Activated B cell treated with CpG ODN at 0.5 μM for 24 hours (primary cell): ENCODE measurements around the gene NAA16. TPM values are rescaled to one million over a fixed set of nuclear protein-coding genes. Genes with fewer than 3 reads are reported as not detected.

ENCODE experiments used
- ATAC-seq: fragments of 200-7000 bp; cut with Tn5 transposase; one replicate; pipeline ENCODE4 v1.10.0; 2021; ENCODE audit warnings: low read depth, mild to moderate bottlenecking, moderate library complexity
- CTCF ChIA-PET: fragments of 350-600 bp; sonication (Branson Sonifier 250); formaldehyde crosslinking; loops from one replicate; lab custom pipeline; 2021; ENCODE audit warnings: antibody characterized with exemption; lab: Charles Lee
- POLR2A ChIA-PET: fragments of 350-600 bp; sonication (Branson Sonifier 250); formaldehyde crosslinking; loops from one replicate; lab custom pipeline; 2021; ENCODE audit warnings: antibody characterized with exemption; lab: Charles Lee
- DNase-seq: peaks from one replicate; pipeline ENCODE4 v3.0.0; 2022
- H3K27ac Mint-ChIP-seq: one replicate; pipeline ENCODE4 v1.8.0; 2020; ENCODE audit warnings: mixed read lengths
- H3K27me3 Mint-ChIP-seq: one replicate; pipeline ENCODE4 v1.8.0; 2021; ENCODE audit warnings: mixed read lengths
- H3K36me3 Mint-ChIP-seq: one replicate; pipeline ENCODE4 v1.8.0; 2021; ENCODE audit warnings: low read depth, mixed read lengths
- H3K4me1 Mint-ChIP-seq: one replicate; pipeline ENCODE4 v1.8.0; 2021; ENCODE audit warnings: mixed read lengths
- H3K4me3 Mint-ChIP-seq: one replicate; pipeline ENCODE4 v1.8.0; 2020; ENCODE audit warnings: mild to moderate bottlenecking, mixed read lengths
- H3K9me3 Mint-ChIP-seq: one replicate; pipeline ENCODE4 v1.8.0; 2020; ENCODE audit warnings: mixed read lengths
- intact Hi-C: fragments of 100-400 bp; cut with micrococcal nuclease; formaldehyde crosslinking; loops from one replicate; pipeline ENCODE4 v1.15.1; 2024
- total RNA-seq: library from RNA; stranded (reverse); gene quantifications from 2 replicates; pipeline ENCODE4 v1.2.3, GENCODE V29; 2022
- TF ChIP-seq, protein P1 (sequence below): fragments of 200-600 bp; IDR thresholded peaks from one replicate; pipeline ENCODE4 v1.8.0; 2022; ENCODE audit warnings: antibody characterized with exemption, mild to moderate bottlenecking

NAA16 gene
- total RNA-seq, 1 donor from 2014 or later = 21.4 TPM

DNA sequence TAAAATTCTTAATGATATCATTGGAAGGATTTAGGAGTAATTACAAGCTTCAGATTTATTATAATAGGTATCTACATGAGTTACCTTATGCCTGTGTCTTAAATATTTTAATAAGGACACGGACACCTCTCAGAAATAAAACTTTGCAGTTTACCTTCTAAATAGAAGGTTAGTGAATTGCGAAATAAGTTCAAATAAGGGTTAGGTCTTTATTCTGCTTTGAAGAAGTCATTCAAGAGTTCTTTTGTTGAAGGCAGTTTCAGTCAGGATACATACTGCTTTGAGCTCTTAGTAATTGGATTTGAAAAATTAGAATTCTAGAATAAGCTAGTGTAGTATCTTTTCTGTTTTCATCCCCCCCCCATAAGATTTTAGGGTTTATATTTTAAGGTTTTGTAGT, 53.0 kb downstream of the NAA16 start:
- Mint-ChIP-seq H3K4me3 (no peak overlapping the region), H3K27me3 (no peaks in the 10 kb centered on the region), H3K9me3 (no peaks in the 10 kb centered on the region), H3K4me1 (no peaks in the 10 kb centered on the region), H3K36me3 (peaks cover 82% of the 10 kb centered on the region), H3K27ac (no peak overlapping the region)
- intact Hi-C loops = no loop called here
- ATAC-seq = no peak
- CTCF ChIA-PET = no interaction called here
- DNase-seq = no peak
- POLR2A ChIA-PET = no interaction called here
- TF ChIP-seq, protein P1, sequence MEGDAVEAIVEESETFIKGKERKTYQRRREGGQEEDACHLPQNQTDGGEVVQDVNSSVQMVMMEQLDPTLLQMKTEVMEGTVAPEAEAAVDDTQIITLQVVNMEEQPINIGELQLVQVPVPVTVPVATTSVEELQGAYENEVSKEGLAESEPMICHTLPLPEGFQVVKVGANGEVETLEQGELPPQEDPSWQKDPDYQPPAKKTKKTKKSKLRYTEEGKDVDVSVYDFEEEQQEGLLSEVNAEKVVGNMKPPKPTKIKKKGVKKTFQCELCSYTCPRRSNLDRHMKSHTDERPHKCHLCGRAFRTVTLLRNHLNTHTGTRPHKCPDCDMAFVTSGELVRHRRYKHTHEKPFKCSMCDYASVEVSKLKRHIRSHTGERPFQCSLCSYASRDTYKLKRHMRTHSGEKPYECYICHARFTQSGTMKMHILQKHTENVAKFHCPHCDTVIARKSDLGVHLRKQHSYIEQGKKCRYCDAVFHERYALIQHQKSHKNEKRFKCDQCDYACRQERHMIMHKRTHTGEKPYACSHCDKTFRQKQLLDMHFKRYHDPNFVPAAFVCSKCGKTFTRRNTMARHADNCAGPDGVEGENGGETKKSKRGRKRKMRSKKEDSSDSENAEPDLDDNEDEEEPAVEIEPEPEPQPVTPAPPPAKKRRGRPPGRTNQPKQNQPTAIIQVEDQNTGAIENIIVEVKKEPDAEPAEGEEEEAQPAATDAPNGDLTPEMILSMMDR = no peak

DNA sequence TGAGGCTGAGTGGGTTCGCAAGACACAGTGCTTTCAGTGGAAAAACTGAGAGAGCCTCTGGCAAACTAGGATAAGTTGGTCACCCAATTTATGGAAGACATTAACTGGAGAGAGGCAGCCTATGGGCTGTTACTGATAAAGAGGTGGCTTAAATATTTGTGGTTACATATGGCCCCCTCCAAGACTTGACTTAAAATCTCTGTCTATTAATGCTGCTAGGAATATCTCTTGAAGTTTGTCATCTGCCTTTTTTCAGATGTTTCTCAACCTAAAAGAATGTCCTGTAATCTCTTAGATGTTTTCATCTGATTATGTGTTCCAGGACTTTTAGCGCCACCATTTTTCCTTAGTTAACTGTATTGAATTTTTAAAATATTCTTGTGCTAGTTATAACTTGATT, 54.6 kb downstream of the NAA16 start:
- ChIA-PET CTCF (no interaction called here), POLR2A (no interaction called here)
- Mint-ChIP-seq H3K27ac (no peak overlapping the region), H3K4me3 (no peak overlapping the region), H3K4me1 (no peaks in the 10 kb centered on the region), H3K9me3 (no peaks in the 10 kb centered on the region), H3K27me3 (no peaks in the 10 kb centered on the region), H3K36me3 (peaks cover 83% of the 10 kb centered on the region)
- ATAC-seq (no peak), DNase-seq (no peak)
- TF ChIP-seq, protein P1 = no peak
- intact Hi-C loops = no loop called here

DNA sequence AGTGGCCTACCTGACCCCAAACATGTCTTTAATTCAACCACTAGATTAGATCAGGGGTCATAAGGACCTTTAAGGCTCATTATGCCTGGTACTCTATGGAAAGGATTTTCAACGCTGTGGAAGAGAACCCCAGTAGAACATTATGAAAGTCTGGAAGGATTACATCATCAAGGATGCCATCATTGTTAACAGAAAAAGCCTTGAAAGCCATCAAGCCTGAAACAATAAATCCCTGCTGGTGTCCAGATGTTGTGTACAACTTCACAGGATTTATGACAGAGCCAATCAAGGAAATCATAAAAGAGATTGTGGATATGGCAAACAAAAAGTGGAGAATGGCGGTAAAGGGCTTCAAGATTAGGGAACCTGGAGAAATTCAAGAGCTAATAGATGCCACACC, 59.7 kb downstream of the NAA16 start:
- Mint-ChIP-seq H3K4me1 (no peaks in the 10 kb centered on the region), H3K9me3 (no peaks in the 10 kb centered on the region), H3K4me3 (no peak overlapping the region), H3K27ac (no peak overlapping the region), H3K27me3 (no peaks in the 10 kb centered on the region), H3K36me3 (peaks cover 75% of the 10 kb centered on the region)
- DNase-seq (no peak), ATAC-seq (no peak)
- ChIA-PET CTCF (no interaction called here), POLR2A (no interaction called here)
- intact Hi-C loops = no loop called here
- TF ChIP-seq, protein P1 = no peak

DNA sequence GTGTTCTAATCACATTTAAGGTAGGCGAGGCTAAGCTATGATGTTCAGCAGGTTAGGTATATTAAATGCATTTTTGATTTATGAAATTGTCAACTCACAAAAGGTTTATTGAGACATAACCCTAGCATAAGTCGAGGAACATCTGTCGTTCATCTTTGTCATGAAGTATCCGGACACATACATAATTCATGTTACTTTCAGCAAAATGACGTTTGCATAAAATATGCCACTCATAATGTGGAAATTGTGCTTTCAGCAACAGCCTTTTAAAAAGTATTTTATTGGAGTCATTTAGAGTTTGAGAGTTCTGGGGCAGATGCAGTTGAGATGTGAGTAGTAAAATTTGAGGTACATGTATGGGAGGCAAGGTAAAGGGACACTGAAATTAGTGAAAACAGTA, 66.4 kb downstream of the NAA16 start:
- Mint-ChIP-seq H3K36me3 (peaks cover 33% of the 10 kb centered on the region), H3K9me3 (no peaks in the 10 kb centered on the region), H3K4me1 (no peaks in the 10 kb centered on the region), H3K27me3 (no peaks in the 10 kb centered on the region), H3K27ac (no peak overlapping the region), H3K4me3 (no peak overlapping the region)
- no peak for ATAC-seq
- ChIA-PET POLR2A (no interaction called here), CTCF (no interaction called here)
- DNase-seq = no peak
- intact Hi-C loops = no loop called here
- TF ChIP-seq, protein P1 = no peak

DNA sequence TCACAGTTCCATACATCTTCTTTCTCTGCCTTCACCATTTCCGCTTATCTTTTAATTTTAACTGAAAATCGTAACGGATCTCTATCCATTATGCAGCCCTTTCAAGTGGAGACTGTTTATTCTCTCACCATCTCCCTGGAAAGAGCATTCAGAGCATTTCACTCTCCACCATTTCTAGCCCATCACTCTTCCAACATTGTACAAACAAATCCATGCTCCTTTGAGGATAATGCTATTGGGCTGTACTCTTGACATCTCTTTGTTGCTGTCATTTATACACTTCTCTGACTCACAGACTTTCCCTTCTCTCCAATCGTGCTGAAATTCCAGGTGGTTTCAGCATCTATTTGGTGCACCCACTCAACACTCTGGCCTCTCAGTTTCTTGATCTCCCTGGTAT, 71.4 kb downstream of the NAA16 start:
- intact Hi-C loops = no loop called here
- Mint-ChIP-seq H3K27ac (no peak overlapping the region), H3K4me1 (no peaks in the 10 kb centered on the region), H3K36me3 (no peaks in the 10 kb centered on the region), H3K9me3 (no peaks in the 10 kb centered on the region), H3K4me3 (no peak overlapping the region), H3K27me3 (peaks cover 4% of the 10 kb centered on the region)
- TF ChIP-seq, protein P1 = no peak
- POLR2A ChIA-PET = no interaction called here
- DNase-seq (no peak), ATAC-seq (no peak)
- CTCF ChIA-PET = interaction anchor here (1.3 kb wide), 1 partner anchor 270 kb away, joined by 4 read pairs; no protein-coding TSS in a partner anchor
